HCEC 1CT (cell line): Measurements from ENCODE around the gene TKT.

Experiments
- DNase-seq: peaks from one replicate; pipeline ENCODE4 v3.0.0-alpha.2; 2017

The TKT gene

GRCh38 chr3:53195066-53195450 lies 60.8 kb downstream of the TKT start:
- no peak for DNase-seq

- DNase-seq = no peak
These were observed 61.4 kb downstream of the TKT start for GRCh38 chr3:53194210-53195065.

- DNase-seq = no peak
These were observed 62.2 kb downstream of the TKT start for GRCh38 chr3:53193466-53194209.

GRCh38 chr3:53192608-53193007 lies 63.2 kb downstream of the TKT start:
- DNase-seq = no peak

- DNase-seq = no peak
These were observed 63.9 kb downstream of the TKT start for GRCh38 chr3:53191836-53192480.

GRCh38 chr3:53190659-53191058 lies 65.2 kb downstream of the TKT start:
- DNase-seq = no peak

- no peak for DNase-seq
These were observed 66.5 kb downstream of the TKT start for GRCh38 chr3:53189276-53189675.

GRCh38 chr3:53188720-53189119 lies 67.1 kb downstream of the TKT start:
- DNase-seq = no peak

- DNase-seq = no peak
These were observed 67.6 kb downstream of the TKT start for GRCh38 chr3:53188136-53188685.

- DNase-seq = no peak
These were observed 68.4 kb downstream of the TKT start for GRCh38 chr3:53187430-53187829.

GRCh38 chr3:53186726-53187125 lies 69.1 kb downstream of the TKT start:
- DNase-seq = no peak

GRCh38 chr3:53185761-53186465 lies 69.9 kb downstream of the TKT start:
- DNase-seq = no peak

GRCh38 chr3:53184701-53185100 lies 71.1 kb downstream of the TKT start:
- no peak for DNase-seq

- DNase-seq = no peak
These were observed 72.3 kb downstream of the TKT start for GRCh38 chr3:53183514-53183913.

- DNase-seq = no peak
These were observed 73.0 kb downstream of the TKT start for GRCh38 chr3:53182764-53183355.

- no peak for DNase-seq
These were observed 74.3 kb downstream of the TKT start for GRCh38 chr3:53181528-53181927.

- no peak for DNase-seq
These were observed 74.8 kb downstream of the TKT start for GRCh38 chr3:53181024-53181371.

GRCh38 chr3:53180305-53181023 lies 75.4 kb downstream of the TKT start:
- no peak for DNase-seq

- no peak for DNase-seq
These were observed 76.2 kb downstream of the TKT start for GRCh38 chr3:53179580-53179979.

- DNase-seq = no peak
These were observed 77.6 kb downstream of the TKT start for GRCh38 chr3:53178246-53178645.

GRCh38 chr3:53175613-53176540 lies 79.9 kb downstream of the TKT start:
- DNase-seq = no peak
